ENCODE measurements around the gene LCN12. TPM values are rescaled to one million over a fixed set of nuclear protein-coding genes. Genes with fewer than 3 reads are reported as not detected.
A peak's percentile ranks its signal among the peaks of the same experiment; 100 is the strongest.

Gene LCN12
- total RNA-seq, 1 donor from 2014 or later, result not detected

DNA sequence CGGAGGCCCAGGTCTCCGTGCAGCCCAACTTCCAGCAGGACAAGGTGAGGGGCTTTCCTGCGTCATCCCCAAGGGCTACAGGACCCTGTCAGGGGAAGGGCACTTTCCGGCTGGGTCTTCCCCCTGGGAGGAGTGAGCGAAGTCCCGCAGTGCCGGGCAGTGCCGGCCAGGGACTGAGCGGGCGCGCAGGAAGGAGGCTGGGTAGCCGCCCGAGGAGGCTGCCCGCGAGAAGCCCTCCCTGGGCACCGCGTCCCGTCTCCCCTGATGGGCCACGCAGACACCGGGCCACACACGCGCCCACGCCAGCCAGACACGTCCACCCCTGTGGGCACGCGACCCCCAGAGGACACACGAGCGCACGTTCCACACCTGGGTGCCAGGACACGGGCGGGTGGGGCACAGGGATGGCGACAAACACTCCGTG is 25.6 kb downstream of the LCN12 start:
- H3K4me2 ChIP-seq (ENCODE audit: low read length), result peak overlapping the region; percentile 84
- Mint-ChIP-seq H3K36me3 (ENCODE audit: low read depth, unreplicated experiment) (peaks cover 3% of the 10 kb centered on the region), H3K27ac (ENCODE audit: unreplicated experiment) (no peak overlapping the region), H3K9me3 (ENCODE audit: unreplicated experiment) (no peaks in the 10 kb centered on the region), H3K27me3 (ENCODE audit: low read depth, unreplicated experiment) (peaks cover 12% of the 10 kb centered on the region), H3K4me1 (ENCODE audit: low read depth, unreplicated experiment) (no peaks in the 10 kb centered on the region), H3K4me3 (ENCODE audit: unreplicated experiment) (no peak overlapping the region)
- FAIRE-seq (no peak), DNase-seq (ENCODE audit: low read depth) (no peak)
- no peak overlapping the region for H3K27ac ChIP-seq (ENCODE audit: low read depth, low read length)
- no peak for TF ChIP-seq EZH2 (IDR thresholded peaks at IDR 0.05; ENCODE audit: insufficient read depth, low read length)
- TF ChIP-seq, protein P1, sequence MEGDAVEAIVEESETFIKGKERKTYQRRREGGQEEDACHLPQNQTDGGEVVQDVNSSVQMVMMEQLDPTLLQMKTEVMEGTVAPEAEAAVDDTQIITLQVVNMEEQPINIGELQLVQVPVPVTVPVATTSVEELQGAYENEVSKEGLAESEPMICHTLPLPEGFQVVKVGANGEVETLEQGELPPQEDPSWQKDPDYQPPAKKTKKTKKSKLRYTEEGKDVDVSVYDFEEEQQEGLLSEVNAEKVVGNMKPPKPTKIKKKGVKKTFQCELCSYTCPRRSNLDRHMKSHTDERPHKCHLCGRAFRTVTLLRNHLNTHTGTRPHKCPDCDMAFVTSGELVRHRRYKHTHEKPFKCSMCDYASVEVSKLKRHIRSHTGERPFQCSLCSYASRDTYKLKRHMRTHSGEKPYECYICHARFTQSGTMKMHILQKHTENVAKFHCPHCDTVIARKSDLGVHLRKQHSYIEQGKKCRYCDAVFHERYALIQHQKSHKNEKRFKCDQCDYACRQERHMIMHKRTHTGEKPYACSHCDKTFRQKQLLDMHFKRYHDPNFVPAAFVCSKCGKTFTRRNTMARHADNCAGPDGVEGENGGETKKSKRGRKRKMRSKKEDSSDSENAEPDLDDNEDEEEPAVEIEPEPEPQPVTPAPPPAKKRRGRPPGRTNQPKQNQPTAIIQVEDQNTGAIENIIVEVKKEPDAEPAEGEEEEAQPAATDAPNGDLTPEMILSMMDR (IDR thresholded peaks at IDR 0.05; ENCODE audit: insufficient read depth, low read depth, low read length), result no peak
- H3K9me3 ChIP-seq (ENCODE audit: insufficient read depth, low read depth, low read length), result no peaks in the 10 kb centered on the region
- no peaks in the 10 kb centered on the region for H3K79me2 ChIP-seq (ENCODE audit: insufficient read depth, low read length)
- no peak overlapping the region for H3K9ac ChIP-seq (ENCODE audit: low read length)
- peak overlapping the region; percentile 49 for H3K4me3 ChIP-seq (ENCODE audit: insufficient read depth, low read depth, low read length)
- H3K4me1 ChIP-seq (ENCODE audit: insufficient read depth, low read length), result peaks cover 5% of the 10 kb centered on the region
- H3K27me3 ChIP-seq (ENCODE audit: insufficient read depth, low read length), result no peaks in the 10 kb centered on the region
- no peaks in the 10 kb centered on the region for H3K36me3 ChIP-seq (ENCODE audit: insufficient read depth, low read length)
- H2AFZ ChIP-seq (ENCODE audit: low read depth, low read length), result peak overlapping the region; percentile 84
- H4K20me1 ChIP-seq (ENCODE audit: insufficient read depth, low read length), result no peaks in the 10 kb centered on the region

DNA sequence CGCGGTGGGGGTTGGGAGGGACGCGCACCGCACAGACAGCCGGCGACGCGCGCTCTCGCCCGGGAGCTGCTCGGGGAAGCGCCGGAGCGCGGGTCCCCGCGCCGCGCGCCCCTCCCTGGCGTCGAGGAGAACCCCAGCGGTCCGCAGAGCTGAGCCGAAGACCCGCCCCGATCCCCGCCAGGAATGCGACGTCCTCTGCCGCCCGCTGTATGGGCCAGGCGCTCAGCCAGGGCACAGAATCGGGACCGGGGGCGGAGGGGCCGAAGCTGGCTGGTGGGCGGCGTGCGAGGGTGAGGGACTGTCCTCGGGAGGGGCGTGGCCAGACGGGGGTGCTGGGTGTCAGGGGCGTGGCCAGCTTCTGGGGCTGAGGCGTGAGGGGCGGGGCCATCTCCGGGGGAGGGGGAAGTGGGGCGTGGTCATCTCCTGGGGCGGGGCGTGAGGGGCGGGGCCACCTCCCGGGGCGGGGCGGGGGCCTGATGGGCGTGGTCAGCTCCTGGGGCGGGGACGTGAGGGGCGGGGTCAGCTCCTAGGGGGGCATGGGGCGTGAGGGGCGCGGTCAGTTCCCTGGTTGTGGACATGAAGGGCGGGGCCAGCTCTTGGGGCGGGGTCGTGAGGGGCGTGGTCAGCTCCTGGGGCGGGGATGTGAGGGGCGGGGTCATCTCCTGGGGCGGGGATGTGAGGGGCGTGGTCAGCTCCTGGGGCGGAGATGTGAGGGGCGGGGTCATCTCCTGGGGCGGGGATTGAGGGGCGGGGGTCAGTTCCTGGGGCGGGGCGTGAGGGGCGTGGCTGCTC is 26.2 kb downstream of the LCN12 start:
- no peak for TF ChIP-seq EZH2 (IDR thresholded peaks at IDR 0.05; ENCODE audit: insufficient read depth, low read length)
- TF ChIP-seq, protein P1 (IDR thresholded peaks at IDR 0.05; ENCODE audit: insufficient read depth, low read depth, low read length), result no peak
- no peaks in the 10 kb centered on the region for H3K9me3 ChIP-seq (ENCODE audit: insufficient read depth, low read depth, low read length)
- DNase-seq (ENCODE audit: low read depth) (no peak), FAIRE-seq (no peak)
- H3K9ac ChIP-seq (ENCODE audit: low read length), result no peak overlapping the region
- no peaks in the 10 kb centered on the region for H4K20me1 ChIP-seq (ENCODE audit: insufficient read depth, low read length)
- H3K36me3 ChIP-seq (ENCODE audit: insufficient read depth, low read length), result no peaks in the 10 kb centered on the region
- peaks cover 5% of the 10 kb centered on the region for H3K4me1 ChIP-seq (ENCODE audit: insufficient read depth, low read length)
- Mint-ChIP-seq H3K27me3 (ENCODE audit: low read depth, unreplicated experiment) (peaks cover 17% of the 10 kb centered on the region), H3K27ac (ENCODE audit: unreplicated experiment) (no peak overlapping the region), H3K4me3 (ENCODE audit: unreplicated experiment) (no peak overlapping the region), H3K9me3 (ENCODE audit: unreplicated experiment) (no peaks in the 10 kb centered on the region), H3K36me3 (ENCODE audit: low read depth, unreplicated experiment) (peaks cover 3% of the 10 kb centered on the region), H3K4me1 (ENCODE audit: low read depth, unreplicated experiment) (no peaks in the 10 kb centered on the region)
- peak overlapping the region; percentile 84 for H3K4me2 ChIP-seq (ENCODE audit: low read length)
- H3K27me3 ChIP-seq (ENCODE audit: insufficient read depth, low read length), result no peaks in the 10 kb centered on the region
- no peaks in the 10 kb centered on the region for H3K79me2 ChIP-seq (ENCODE audit: insufficient read depth, low read length)
- H3K4me3 ChIP-seq (ENCODE audit: insufficient read depth, low read depth, low read length), result peak overlapping the region; percentile 49
- H3K27ac ChIP-seq (ENCODE audit: low read depth, low read length), result no peak overlapping the region
- H2AFZ ChIP-seq (ENCODE audit: low read depth, low read length), result peak overlapping the region; percentile 84

Data from astrocyte (in vitro differentiated cells and primary cell).